Occipital lobe (tissue), 2 donors: ENCODE data around the gene CPE. TPM values are rescaled to one million over a fixed set of nuclear protein-coding genes. Genes with fewer than 3 reads are reported as not detected.

ENCODE experiments used
- DNase-seq: peaks from one replicate; lab custom pipeline; 2025; lab: John Stamatoyannopoulos, UW
- total RNA-seq: library from RNA; depleted of rRNA; stranded (reverse); fragments of >200 nt; gene quantifications from one replicate; pipeline ENCODE4 v1.2.3, GENCODE V29; 2014

Gene CPE
- total RNA-seq, 1 donor from 2014 or later: 347 TPM

- no peak for DNase-seq
Observed at GRCh38 chr4:165508372-165509120, 129.7 kb downstream of the CPE start.

- DNase-seq: no peak
Observed at GRCh38 chr4:165512424-165512823, 133.6 kb downstream of the CPE start.

GRCh38 chr4:165514739-165515138 lies 135.9 kb downstream of the CPE start:
- DNase-seq: no peak

- no peak for DNase-seq
Observed at GRCh38 chr4:165515201-165515600, 136.4 kb downstream of the CPE start.

- no peak for DNase-seq
Observed at GRCh38 chr4:165516281-165516833, 137.5 kb downstream of the CPE start.

GRCh38 chr4:165517216-165517615 lies 138.4 kb downstream of the CPE start:
- no peak for DNase-seq

GRCh38 chr4:165518024-165518616 lies 139.3 kb downstream of the CPE start:
- DNase-seq: no peak

GRCh38 chr4:165518686-165519085 lies 139.9 kb downstream of the CPE start:
- DNase-seq: no peak

- DNase-seq: no peak
Observed at GRCh38 chr4:165519591-165519990, 140.8 kb downstream of the CPE start.

GRCh38 chr4:165520086-165520485 lies 141.3 kb downstream of the CPE start:
- no peak for DNase-seq

GRCh38 chr4:165522050-165522449 lies 143.2 kb downstream of the CPE start:
- no peak for DNase-seq

GRCh38 chr4:165524532-165525190 lies 145.9 kb downstream of the CPE start:
- DNase-seq: no peak

GRCh38 chr4:165532976-165533375 lies 154.2 kb downstream of the CPE start:
- no peak for DNase-seq

GRCh38 chr4:165537028-165537648 lies 158.3 kb downstream of the CPE start:
- DNase-seq: no peak

GRCh38 chr4:165539801-165540200 lies 161.0 kb downstream of the CPE start:
- no peak for DNase-seq

- no peak for DNase-seq
Observed at GRCh38 chr4:165540206-165540830, 161.5 kb downstream of the CPE start.

- DNase-seq: no peak
Observed at GRCh38 chr4:165541851-165542459, 163.1 kb downstream of the CPE start.

GRCh38 chr4:165542476-165542875 lies 163.7 kb downstream of the CPE start:
- DNase-seq: no peak
